ENCODE data around the gene PPP2R2C. TPM values are rescaled to one million over a fixed set of nuclear protein-coding genes. Genes with fewer than 3 reads are reported as not detected.

PPP2R2C gene
- total and polyA plus RNA-seq, 10 of the 15 experiments (the other 5 are each of a cell fraction or from before 2014, with no cell fraction given) = 0.13 to 0.15 TPM; not detected in 8

- Histone ChIP-seq H3K36me3 (ENCODE audit: control insufficient read depth in 2 of 2, insufficient read depth in 2 of 2, low read length in 1 of 2) (no peaks in the 10 kb centered on the region), H3K27me3 (replicated peaks in 1 of 2; ENCODE audit: control insufficient read depth in 2 of 2, insufficient read depth in 2 of 2, low read length in 1 of 2) (peaks cover 0 to 2% of the 10 kb centered on the region in 2 experiments; a peak in 3 of 4 replicates), H2AFZ (ENCODE audit: control insufficient read depth, low read depth, low read length) (no peak overlapping the region), H4K20me1 (ENCODE audit: control insufficient read depth, insufficient read depth) (no peaks in the 10 kb centered on the region), H3K9ac (ENCODE audit: control insufficient read depth, insufficient read depth, low read length) (no peak overlapping the region), H3K79me2 (ENCODE audit: control insufficient read depth, insufficient read depth, low read length) (no peaks in the 10 kb centered on the region), H3K4me1 (ENCODE audit: control insufficient read depth, insufficient read depth, low read length) (no peaks in the 10 kb centered on the region), H3K27ac (ENCODE audit: control insufficient read depth, insufficient read depth) (no peak overlapping the region), H3K4me2 (ENCODE audit: control insufficient read depth, insufficient read depth) (no peak overlapping the region), H3K4me3 (no peak overlapping the region), H3K9me3 (replicated peaks; ENCODE audit: control insufficient read depth, insufficient read depth, low read length) (no peaks in the 10 kb centered on the region)
- ChIA-PET RAD21 (ENCODE audit: unreplicated experiment) (no interaction called here), CTCF (no interaction called here), SMC1A (ENCODE audit: uncharacterized antibody, unreplicated experiment) (no interaction called here), POLR2A (no interaction called here)
- intact Hi-C loops (cut with micrococcal nuclease; ENCODE audit: unreplicated experiment) (no loop called here), in situ Hi-C loops (cut with MboI) (no loop called here)
- BruUV-seq (replicated peaks) = no TSS peak
- DNase-seq (ENCODE audit: low read depth, low spot score) = no peak
- TF ChIP-seq CBFB (IDR thresholded peaks at IDR 0.05; ENCODE audit: low read depth) = no peak
- TF ChIP-seq MYB (IDR thresholded peaks at IDR 0.05; ENCODE audit: borderline replicate concordance, low read depth, low read length) = no peak
- TF ChIP-seq RAD51 (IDR thresholded peaks at IDR 0.05) = no peak
- TF ChIP-seq BRCA1 (IDR thresholded peaks at IDR 0.05; ENCODE audit: low read depth, low read length) = no peak
- TF ChIP-seq EED (IDR thresholded peaks at IDR 0.05; ENCODE audit: low read depth) = no peak
- no peak for TF ChIP-seq ZBTB11 (CRISPR knock-in tag; IDR thresholded peaks at IDR 0.05)
- no peak for TF ChIP-seq FOXK2 (IDR thresholded peaks at IDR 0.05)
- TF ChIP-seq ASH2L (IDR thresholded peaks at IDR 0.05; ENCODE audit: borderline replicate concordance, low read depth) = no peak
- TF ChIP-seq CREM (IDR thresholded peaks at IDR 0.05; ENCODE audit: low read depth) = no peak
- no peak for ATAC-seq
- WGBS (ENCODE audit: insufficient coverage, insufficient replicate concordance, low lambda C conversion rate, missing lambda C conversion rate) = 6% methylated on average over 6 of the region's 6 CpGs
- FAIRE-seq = no peak
Observed at GRCh38 chr4:6364146-6364545, 108.3 kb downstream of the PPP2R2C start.

All from GM12878 (cell line).